Smooth muscle cell (in vitro differentiated cells): Measurements from ENCODE around the gene TBC1D12. TPM values are rescaled to one million over a fixed set of nuclear protein-coding genes. Genes with fewer than 3 reads are reported as not detected.

Source experiments
- DNase-seq: peaks from one replicate; lab custom pipeline; 2025; ENCODE audit not compliant: unreplicated experiment; lab: John Stamatoyannopoulos, UW
- H2AFZ ChIP-seq: fragments of 200-600 bp; sonication (generic); 2 replicates; pipeline ENCODE4 v1.6.0; 2016; ENCODE audit warnings: antibody characterized with exemption, low read depth, mild to moderate bottlenecking
- H3F3A ChIP-seq: fragments of 200-600 bp; sonication (generic); 2 replicates; pipeline ENCODE4 v1.6.0; 2017; ENCODE audit warnings: antibody characterized with exemption, low read depth
- H3K27ac ChIP-seq: fragments of 200-600 bp; sonication (generic); 2 replicates; pipeline ENCODE4 v1.5.1; 2016; ENCODE audit warnings: low read depth, mild to moderate bottlenecking
- H3K27me3 ChIP-seq: fragments of 200-600 bp; sonication (generic); 2 replicates; pipeline ENCODE4 v1.6.1; 2016; ENCODE audit warnings: low read depth, mild to moderate bottlenecking
- H3K36me3 ChIP-seq: fragments of 200-600 bp; sonication (generic); 2 replicates; pipeline ENCODE4 v1.5.1; 2016; ENCODE audit warnings: low read depth
- H3K4me1 ChIP-seq: fragments of 200-600 bp; sonication (generic); 2 replicates; pipeline ENCODE4 v1.5.1; 2016; ENCODE audit warnings: low read depth
- H3K4me2 ChIP-seq: fragments of 200-600 bp; sonication (generic); 2 replicates; pipeline ENCODE4 v1.6.0; 2016; ENCODE audit warnings: mild to moderate bottlenecking
- H3K4me3 ChIP-seq: fragments of 200-600 bp; sonication (generic); 2 replicates; pipeline ENCODE4 v1.5.1; 2016; ENCODE audit warnings: mild to moderate bottlenecking
- H3K79me2 ChIP-seq: fragments of 200-600 bp; sonication (generic); 2 replicates; pipeline ENCODE4 v1.6.0; 2016; ENCODE audit warnings: low read depth, mild to moderate bottlenecking
- H3K9ac ChIP-seq: fragments of 200-600 bp; sonication (generic); 2 replicates; pipeline ENCODE4 v1.6.0; 2016; ENCODE audit warnings: low read depth
- H3K9me3 ChIP-seq: fragments of 200-600 bp; sonication (generic); replicated peaks from 2 replicates; pipeline ENCODE4 v1.5.1; 2016; ENCODE audit warnings: low read depth
- H4K20me1 ChIP-seq: fragments of 200-600 bp; sonication (generic); 2 replicates; pipeline ENCODE4 v1.6.0; 2016; ENCODE audit warnings: low read depth
- WGBS: methylation state at CpG from one replicate; pipeline ENCODE4 v1.1.7; 2016; ENCODE audit warnings: low lambda C conversion rate; 5-methylcytosine and 5-hydroxymethylcytosine counted together
- polyA plus RNA-seq: library from polyadenylated mRNA; unstranded; fragments of >200 nt; fragmentation: Nextera tagmentation; extraction: Ambion mirVana; gene quantifications from 2 replicates; pipeline ENCODE4 v1.2.1, GENCODE V29; 2016
- total RNA-seq: library from RNA; depleted of rRNA; stranded (reverse); fragments of >200 nt; gene quantifications from 2 replicates; pipeline ENCODE4 v1.2.3, GENCODE V29; 2014
- TF ChIP-seq, protein P1 (sequence below): fragments of 200-600 bp; sonication (generic); IDR thresholded peaks from 2 replicates; pipeline ENCODE4 v1.5.1; 2017; ENCODE audit warnings: borderline replicate concordance, mild to moderate bottlenecking, antibody characterized with exemption; ENCODE audit not compliant: insufficient read depth, poor library complexity, severe bottlenecking

Gene TBC1D12
- total and polyA plus RNA-seq, 2 experiments from 2014 or later: 3.8 to 9.4 TPM

GRCh38 chr10:94439275-94439861, 37.0 kb downstream of the TBC1D12 start:
- DNase-seq: no peak
- Histone ChIP-seq H3K4me1 (no peaks in the 10 kb centered on the region), H3K27ac (no peak overlapping the region), H3K9me3 (no peaks in the 10 kb centered on the region), H3F3A (no peaks in the 10 kb centered on the region), H3K4me2 (no peak overlapping the region), H4K20me1 (peaks cover 58% of the 10 kb centered on the region), H2AFZ (no peak overlapping the region), H3K9ac (no peak overlapping the region), H3K4me3 (no peak overlapping the region), H3K36me3 (no peaks in the 10 kb centered on the region), H3K27me3 (no peaks in the 10 kb centered on the region), H3K79me2 (peaks cover 28% of the 10 kb centered on the region)
- 83% methylated on average over 3 of the region's 4 CpGs for WGBS
- TF ChIP-seq, protein P1, sequence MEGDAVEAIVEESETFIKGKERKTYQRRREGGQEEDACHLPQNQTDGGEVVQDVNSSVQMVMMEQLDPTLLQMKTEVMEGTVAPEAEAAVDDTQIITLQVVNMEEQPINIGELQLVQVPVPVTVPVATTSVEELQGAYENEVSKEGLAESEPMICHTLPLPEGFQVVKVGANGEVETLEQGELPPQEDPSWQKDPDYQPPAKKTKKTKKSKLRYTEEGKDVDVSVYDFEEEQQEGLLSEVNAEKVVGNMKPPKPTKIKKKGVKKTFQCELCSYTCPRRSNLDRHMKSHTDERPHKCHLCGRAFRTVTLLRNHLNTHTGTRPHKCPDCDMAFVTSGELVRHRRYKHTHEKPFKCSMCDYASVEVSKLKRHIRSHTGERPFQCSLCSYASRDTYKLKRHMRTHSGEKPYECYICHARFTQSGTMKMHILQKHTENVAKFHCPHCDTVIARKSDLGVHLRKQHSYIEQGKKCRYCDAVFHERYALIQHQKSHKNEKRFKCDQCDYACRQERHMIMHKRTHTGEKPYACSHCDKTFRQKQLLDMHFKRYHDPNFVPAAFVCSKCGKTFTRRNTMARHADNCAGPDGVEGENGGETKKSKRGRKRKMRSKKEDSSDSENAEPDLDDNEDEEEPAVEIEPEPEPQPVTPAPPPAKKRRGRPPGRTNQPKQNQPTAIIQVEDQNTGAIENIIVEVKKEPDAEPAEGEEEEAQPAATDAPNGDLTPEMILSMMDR: no peak

DNA sequence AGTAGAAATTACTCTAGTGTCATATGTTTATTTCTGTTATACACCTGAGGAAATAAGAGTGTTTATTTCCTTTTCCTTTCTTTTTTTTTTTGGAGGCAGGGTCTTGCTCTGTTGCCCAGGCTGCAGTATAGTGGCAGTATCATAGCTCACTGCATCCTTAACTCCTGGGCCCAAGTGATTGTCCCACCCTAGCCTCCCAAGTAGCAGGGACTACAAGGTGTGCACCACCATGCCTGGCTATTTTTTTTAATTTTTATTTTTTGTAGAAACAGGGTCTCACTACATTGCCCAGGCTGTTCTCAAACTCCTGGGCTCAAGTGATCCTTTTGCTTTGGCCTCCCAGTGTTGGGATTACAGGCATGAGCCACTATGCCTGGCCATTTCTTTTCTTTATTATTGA, 37.8 kb downstream of the TBC1D12 start:
- H3K27ac ChIP-seq: no peak overlapping the region
- H3K36me3 ChIP-seq: no peaks in the 10 kb centered on the region
- peaks cover 51% of the 10 kb centered on the region for H4K20me1 ChIP-seq
- no peaks in the 10 kb centered on the region for H3F3A ChIP-seq
- H3K4me2 ChIP-seq: no peak overlapping the region
- no peaks in the 10 kb centered on the region for H3K9me3 ChIP-seq
- TF ChIP-seq, protein P1: no peak
- no peak overlapping the region for H2AFZ ChIP-seq
- no peak for DNase-seq
- H3K4me3 ChIP-seq: no peak overlapping the region
- no peaks in the 10 kb centered on the region for H3K27me3 ChIP-seq
- H3K79me2 ChIP-seq: peaks cover 24% of the 10 kb centered on the region
- no peak overlapping the region for H3K9ac ChIP-seq
- H3K4me1 ChIP-seq: no peaks in the 10 kb centered on the region

DNA sequence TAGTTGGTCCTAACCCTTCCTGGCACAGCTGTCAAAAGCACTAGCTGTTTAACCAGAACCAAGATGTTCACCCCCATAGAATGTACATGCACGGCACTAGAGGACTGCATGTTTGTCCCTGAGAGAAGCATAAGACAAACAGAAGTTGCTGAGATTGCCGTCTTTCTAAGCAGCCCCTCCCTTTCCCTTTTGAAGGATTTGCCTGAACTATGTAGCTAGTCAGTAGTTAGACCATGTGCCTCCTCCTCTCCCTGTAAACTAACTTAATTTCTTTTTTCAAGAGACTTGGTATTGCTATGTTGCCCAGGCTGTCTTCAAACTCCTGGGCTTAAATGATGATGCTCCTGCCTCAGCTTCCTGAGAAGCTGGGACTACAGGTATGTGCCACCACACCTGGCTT, 40.7 kb downstream of the TBC1D12 start:
- H2AFZ ChIP-seq: no peak overlapping the region
- DNase-seq: no peak

More for the DNA sequence above, 40.7 kb downstream of the TBC1D12 start:
- Histone ChIP-seq H4K20me1 (peaks cover 45% of the 10 kb centered on the region), H3K27me3 (no peaks in the 10 kb centered on the region), H3F3A (no peaks in the 10 kb centered on the region), H3K79me2 (peaks cover 11% of the 10 kb centered on the region), H3K4me3 (no peak overlapping the region), H3K27ac (no peak overlapping the region), H3K9ac (no peak overlapping the region), H3K4me1 (no peaks in the 10 kb centered on the region), H3K36me3 (no peaks in the 10 kb centered on the region), H3K4me2 (no peak overlapping the region), H3K9me3 (no peaks in the 10 kb centered on the region)
- WGBS: 49% methylated on average over 2 of the region's 2 CpGs
- TF ChIP-seq, protein P1: no peak
